B cell (primary cell): ENCODE data around the gene RALGAPA2. TPM values are rescaled to one million over a fixed set of nuclear protein-coding genes. Genes with fewer than 3 reads are reported as not detected.

Experiments
- ATAC-seq: fragments of 200-7000 bp; cut with Tn5 transposase; one replicate; pipeline ENCODE4 v1.10.0; 2021; ENCODE audit warnings: low read depth, mild to moderate bottlenecking, moderate number of reproducible peaks, moderate library complexity
- CTCF ChIA-PET: fragments of 350-600 bp; sonication (Branson Sonifier 250); formaldehyde crosslinking; loops from one replicate; lab custom pipeline; 2021; ENCODE audit warnings: antibody characterized with exemption, inconsistent platforms; lab: Charles Lee
- POLR2A ChIA-PET: fragments of 350-600 bp; sonication (Branson Sonifier 250); formaldehyde crosslinking; loops from one replicate; lab custom pipeline; 2021; ENCODE audit warnings: antibody characterized with exemption; lab: Charles Lee
- DNase-seq: peaks from one replicate; pipeline ENCODE4 v3.0.0; 2013
- H2AFZ ChIP-seq: 2 replicates; pipeline ENCODE4 v1.6.1; 2012; ENCODE audit warnings: mild to moderate bottlenecking, low read depth, low read length; ENCODE audit not compliant: insufficient read depth, poor library complexity, severe bottlenecking
- H3K27ac ChIP-seq, 2 donors: 1 replicate in 1 of 2; 2 replicates in 1 of 2; pipeline ENCODE4 v1.5.1; 2012 to 2013; ENCODE audit warnings: low read length in 2 of 2, mild to moderate bottlenecking in 2 of 2, moderate library complexity in 1 of 2
- H3K27me3 ChIP-seq, 4 experiments: fragments of 200-600 bp in 1 of 4; sonication (generic) in 1 of 4; replicated peaks in 1 of 4; 1 replicate in 2 of 4; 2 replicates in 2 of 4; pipeline versions ENCODE4 v1.6.1 to v1.7.0; 2013 to 2016; ENCODE audit warnings: low read length in 3 of 4, mild to moderate bottlenecking in 2 of 4, mixed read lengths in 1 of 4, moderate library complexity in 1 of 4; ENCODE audit not compliant: insufficient read depth in 4 of 4, control insufficient read depth in 3 of 4; ENCODE audit errors: control extremely low read depth in 1 of 4
- H3K36me3 ChIP-seq, 2 experiments: replicated peaks in 1 of 2; 1 replicate in 1 of 2; 2 replicates in 1 of 2; pipeline versions ENCODE4 v1.6.1 to v1.7.1; 2013; ENCODE audit warnings: low read length in 1 of 2; ENCODE audit not compliant: insufficient read depth in 2 of 2, control insufficient read depth in 1 of 2; ENCODE audit errors: control extremely low read depth in 1 of 2, extremely low read depth in 1 of 2
- H3K4me1 ChIP-seq, 2 donors: fragments of 200-600 bp in 1 of 2; sonication (generic) in 1 of 2; 1 replicate in 1 of 2; 2 replicates in 1 of 2; pipeline versions ENCODE4 v1.5.1 to v1.6.1; 2013 to 2017; ENCODE audit warnings: low read length in 2 of 2; ENCODE audit not compliant: control insufficient read depth in 2 of 2, insufficient read depth in 2 of 2
- H3K4me2 ChIP-seq: replicated peaks from 2 replicates; pipeline ENCODE3; 2012; ENCODE audit warnings: mild to moderate bottlenecking, low read depth, low read length; ENCODE audit not compliant: poor library complexity, severe bottlenecking
- H3K4me3 ChIP-seq, 5 experiments: fragments of 200-600 bp in 1 of 5; sonication (generic) in 1 of 5; 1 replicate in 3 of 5; 2 replicates in 2 of 5; pipeline versions ENCODE4 v1.5.1 to v1.7.0; 2011 to 2016; ENCODE audit warnings: low read length in 4 of 5, mild to moderate bottlenecking in 4 of 5, low read depth in 2 of 5, control low read depth in 1 of 5, moderate library complexity in 1 of 5; ENCODE audit not compliant: insufficient read depth in 1 of 5; ENCODE audit errors: control extremely low read depth in 1 of 5, extremely low read depth in 1 of 5
- H3K79me2 ChIP-seq: fragments of 200-600 bp; sonication (generic); one replicate; pipeline ENCODE4 v1.6.0; 2016; ENCODE audit warnings: low read length; ENCODE audit not compliant: control insufficient read depth, insufficient read depth
- H3K9ac ChIP-seq: fragments of 200-600 bp; sonication (generic); 2 replicates; pipeline ENCODE4 v1.6.1; 2017; ENCODE audit warnings: mild to moderate bottlenecking, low read length, moderate library complexity
- H3K9me3 ChIP-seq, 3 donors: one replicate each; pipeline versions ENCODE4 v1.6.1 to v1.7.1; 2013; ENCODE audit warnings: low read length in 2 of 3; ENCODE audit not compliant: control insufficient read depth in 2 of 3, insufficient read depth in 1 of 3; ENCODE audit errors: control extremely low read depth in 1 of 3
- H4K20me1 ChIP-seq: 2 replicates; pipeline ENCODE4 v1.6.0; 2012; ENCODE audit warnings: mild to moderate bottlenecking, low read length; ENCODE audit not compliant: insufficient read depth, control insufficient read depth, poor library complexity, severe bottlenecking
- H3K27ac Mint-ChIP-seq: one replicate; pipeline ENCODE4 v1.8.0; 2021; ENCODE audit warnings: mixed read lengths
- H3K27me3 Mint-ChIP-seq: one replicate; pipeline ENCODE4 v1.8.0; 2021; ENCODE audit warnings: mixed read lengths
- H3K4me1 Mint-ChIP-seq: one replicate; pipeline ENCODE4 v1.8.0; 2021; ENCODE audit warnings: mixed read lengths
- H3K4me3 Mint-ChIP-seq: one replicate; pipeline ENCODE4 v1.8.0; 2021; ENCODE audit warnings: mixed read lengths
- H3K9me3 Mint-ChIP-seq: one replicate; pipeline ENCODE4 v1.8.0; 2022; ENCODE audit warnings: mixed read lengths; ENCODE audit not compliant: insufficient read depth
- EZH2 ChIP-seq: IDR thresholded peaks from 2 replicates; pipeline ENCODE4 v1.6.1; 2012; ENCODE audit warnings: borderline replicate concordance, low read depth, mild to moderate bottlenecking, moderate library complexity, low read length; ENCODE audit not compliant: insufficient read depth, poor library complexity, severe bottlenecking
- WGBS: methylation state at CpG from one replicate; pipeline ENCODE4 v1.1.5; 2013; ENCODE audit warnings: missing lambda C conversion rate; ENCODE audit not compliant: insufficient coverage; 5-methylcytosine and 5-hydroxymethylcytosine counted together
- intact Hi-C: fragments of 100-400 bp; cut with micrococcal nuclease; formaldehyde crosslinking; loops from one replicate; pipeline ENCODE4 v1.10.0; 2022
- polyA plus RNA-seq: library from polyadenylated mRNA; depleted of rRNA; stranded (reverse); fragments of >200 nt; gene quantifications from 2 replicates; pipeline ENCODE4 v1.2.3, GENCODE V29; 2012
- total RNA-seq, 2 donors: library from RNA; stranded (reverse); fragments of 120-200 nt in 1 of 2; gene quantifications; 1 replicate in 1 of 2; 2 replicates in 1 of 2; pipeline versions ENCODE4 v1.2.3 to v1.2.4, GENCODE V29; 2013 to 2022
- TF ChIP-seq, protein P1 (sequence below): fragments of 200-600 bp; IDR thresholded peaks from one replicate; pipeline ENCODE4 v1.8.0; 2022; ENCODE audit warnings: antibody characterized with exemption, mild to moderate bottlenecking

The RALGAPA2 gene
- total and polyA plus RNA-seq, 2 donors (not counting 1 experiment from before 2014, with no cell fraction given) = 6.4 to 33.1 TPM

DNA sequence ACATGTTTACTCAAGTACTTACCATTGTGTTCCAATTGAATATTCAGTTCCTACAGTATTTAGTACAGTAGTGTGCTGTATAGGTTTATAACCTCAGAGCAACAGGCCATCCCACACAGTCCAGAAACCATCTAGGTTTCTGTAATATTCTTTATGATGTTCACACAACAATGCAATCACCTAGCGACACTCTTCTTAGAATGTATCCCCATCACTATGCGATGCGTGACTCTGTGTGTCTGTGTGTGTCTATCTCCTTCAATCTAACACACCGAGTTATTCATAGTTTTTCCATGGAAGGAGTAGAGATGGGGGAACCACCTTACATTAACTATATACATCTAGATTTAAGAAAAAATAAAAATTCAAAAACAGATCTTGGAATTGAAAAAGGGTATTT is 182.8 kb downstream of the RALGAPA2 start:
- Histone ChIP-seq H3K4me3 (no peak overlapping the region), H3K27ac (no peak overlapping the region), H3K79me2 (no peaks in the 10 kb centered on the region), H3K36me3 (peaks cover 0 to 5% of the 10 kb centered on the region in 2 experiments), H3K27me3 (no peaks in the 10 kb centered on the region), H4K20me1 (no peaks in the 10 kb centered on the region), H2AFZ (no peak overlapping the region), H3K9me3 (no peaks in the 10 kb centered on the region), H3K4me2 (no peak overlapping the region), H3K9ac (no peak overlapping the region), H3K4me1 (no peaks in the 10 kb centered on the region)
- Mint-ChIP-seq H3K9me3 (no peaks in the 10 kb centered on the region), H3K27me3 (no peaks in the 10 kb centered on the region), H3K4me1 (no peaks in the 10 kb centered on the region), H3K27ac (no peak overlapping the region), H3K4me3 (no peak overlapping the region)
- TF ChIP-seq EZH2 = no peak
- TF ChIP-seq, protein P1, sequence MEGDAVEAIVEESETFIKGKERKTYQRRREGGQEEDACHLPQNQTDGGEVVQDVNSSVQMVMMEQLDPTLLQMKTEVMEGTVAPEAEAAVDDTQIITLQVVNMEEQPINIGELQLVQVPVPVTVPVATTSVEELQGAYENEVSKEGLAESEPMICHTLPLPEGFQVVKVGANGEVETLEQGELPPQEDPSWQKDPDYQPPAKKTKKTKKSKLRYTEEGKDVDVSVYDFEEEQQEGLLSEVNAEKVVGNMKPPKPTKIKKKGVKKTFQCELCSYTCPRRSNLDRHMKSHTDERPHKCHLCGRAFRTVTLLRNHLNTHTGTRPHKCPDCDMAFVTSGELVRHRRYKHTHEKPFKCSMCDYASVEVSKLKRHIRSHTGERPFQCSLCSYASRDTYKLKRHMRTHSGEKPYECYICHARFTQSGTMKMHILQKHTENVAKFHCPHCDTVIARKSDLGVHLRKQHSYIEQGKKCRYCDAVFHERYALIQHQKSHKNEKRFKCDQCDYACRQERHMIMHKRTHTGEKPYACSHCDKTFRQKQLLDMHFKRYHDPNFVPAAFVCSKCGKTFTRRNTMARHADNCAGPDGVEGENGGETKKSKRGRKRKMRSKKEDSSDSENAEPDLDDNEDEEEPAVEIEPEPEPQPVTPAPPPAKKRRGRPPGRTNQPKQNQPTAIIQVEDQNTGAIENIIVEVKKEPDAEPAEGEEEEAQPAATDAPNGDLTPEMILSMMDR = no peak
- WGBS = no CpG with 5 or more reads among the region's 4 CpGs
- intact Hi-C loops = no loop called here
- no peak for ATAC-seq
- DNase-seq = no peak
- ChIA-PET CTCF (no interaction called here), POLR2A (no interaction called here)

DNA sequence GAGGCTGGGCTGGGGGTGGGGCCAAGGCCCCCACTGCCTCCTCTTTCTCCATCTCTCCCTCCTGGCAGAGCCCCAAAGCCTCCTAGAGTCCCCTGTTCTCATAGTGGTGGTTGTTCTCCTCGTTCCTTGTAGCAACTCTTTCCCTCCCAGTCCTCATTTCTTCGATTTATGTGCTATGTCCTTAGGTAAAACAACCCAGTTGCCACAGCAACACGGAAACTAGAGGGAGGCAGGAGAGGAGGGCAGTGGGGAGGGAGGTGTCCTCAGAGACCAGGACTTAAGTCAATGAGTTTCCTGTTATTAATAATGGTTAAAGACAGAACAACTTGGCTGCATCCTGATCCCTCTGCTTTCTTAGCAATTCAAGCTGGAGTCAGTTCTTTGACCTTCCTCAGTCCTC is 183.6 kb downstream of the RALGAPA2 start:
- no peaks in the 10 kb centered on the region for H3K9me3 Mint-ChIP-seq
- no peak for ATAC-seq
- DNase-seq = no peak
- Histone ChIP-seq H3K9me3 (no peaks in the 10 kb centered on the region), H3K27me3 (no peaks in the 10 kb centered on the region), H3K4me3 (no peak overlapping the region), H3K4me1 (no peaks in the 10 kb centered on the region), H3K4me2 (no peak overlapping the region), H3K9ac (no peak overlapping the region), H2AFZ (no peak overlapping the region), H3K27ac (no peak overlapping the region), H3K36me3 (peaks cover 0 to 7% of the 10 kb centered on the region in 2 experiments), H4K20me1 (no peaks in the 10 kb centered on the region), H3K79me2 (no peaks in the 10 kb centered on the region)
- no peaks in the 10 kb centered on the region for H3K4me1 Mint-ChIP-seq
- no peak overlapping the region for H3K27ac Mint-ChIP-seq
- no peak overlapping the region for H3K4me3 Mint-ChIP-seq
- intact Hi-C loops = no loop called here
- H3K27me3 Mint-ChIP-seq = no peaks in the 10 kb centered on the region
- 83% methylated on average over 1 of the region's 3 CpGs for WGBS
- TF ChIP-seq, protein P1 = no peak
- no peak for TF ChIP-seq EZH2
- ChIA-PET POLR2A (no interaction called here), CTCF (no interaction called here)
